Measurements from ENCODE around the gene RHOBTB1.

- no peak for TF ChIP-seq ETS1 (IDR thresholded peaks at IDR 0.05)
- TF ChIP-seq CTCF (conservative IDR thresholded peaks at IDR 0.05; ENCODE audit: low read depth in 2 of 2): no peak
Observed at GRCh38 chr10:60911715-60912114, 32.3 kb downstream of the RHOBTB1 start.

Measured in GM23338 (cell line).